ENCODE measurements around the gene DIS3. TPM values are rescaled to one million over a fixed set of nuclear protein-coding genes. Genes with fewer than 3 reads are reported as not detected.
"Not testable (repeated sequence)": the region's sequence is repeated elsewhere in the genome, so short reads cannot be mapped to it uniquely, and the experiment has no call there.

DIS3 gene
- total RNA-seq, 1 donor from 2014 or later: 25.6 TPM

DNA sequence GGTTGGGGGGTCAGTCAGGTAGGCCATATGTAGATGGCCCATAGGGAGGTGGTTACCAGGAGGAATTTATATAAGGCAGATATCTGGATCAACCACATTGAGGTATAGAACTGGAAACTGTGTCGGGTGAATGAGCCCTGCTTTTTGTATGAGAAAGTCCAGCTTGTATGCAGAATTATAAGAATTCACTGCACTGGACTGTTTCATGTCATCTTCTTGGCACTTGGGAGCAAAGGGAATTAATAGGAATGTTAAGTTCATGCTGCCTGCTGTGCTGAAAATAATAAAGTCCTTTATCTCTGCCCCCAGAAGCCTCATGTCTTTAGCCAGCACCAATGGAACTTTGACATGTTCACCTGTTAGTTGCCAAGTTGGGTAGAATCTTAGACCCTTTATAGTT lies 41.7 kb downstream of the DIS3 start:
- intact Hi-C loops (cut with DNase I): no loop called here
- Histone ChIP-seq H3K27ac (no peak overlapping the region), H3K36me3 (peaks cover 29% of the 10 kb centered on the region), H3K4me3 (no peak overlapping the region), H3K27me3 (ENCODE audit: low read depth) (no peaks in the 10 kb centered on the region), H3K9me3 (no peaks in the 10 kb centered on the region), H3K4me1 (no peaks in the 10 kb centered on the region)
- DNase-seq (no peak), ATAC-seq (no peak)
- TF ChIP-seq, protein P1, sequence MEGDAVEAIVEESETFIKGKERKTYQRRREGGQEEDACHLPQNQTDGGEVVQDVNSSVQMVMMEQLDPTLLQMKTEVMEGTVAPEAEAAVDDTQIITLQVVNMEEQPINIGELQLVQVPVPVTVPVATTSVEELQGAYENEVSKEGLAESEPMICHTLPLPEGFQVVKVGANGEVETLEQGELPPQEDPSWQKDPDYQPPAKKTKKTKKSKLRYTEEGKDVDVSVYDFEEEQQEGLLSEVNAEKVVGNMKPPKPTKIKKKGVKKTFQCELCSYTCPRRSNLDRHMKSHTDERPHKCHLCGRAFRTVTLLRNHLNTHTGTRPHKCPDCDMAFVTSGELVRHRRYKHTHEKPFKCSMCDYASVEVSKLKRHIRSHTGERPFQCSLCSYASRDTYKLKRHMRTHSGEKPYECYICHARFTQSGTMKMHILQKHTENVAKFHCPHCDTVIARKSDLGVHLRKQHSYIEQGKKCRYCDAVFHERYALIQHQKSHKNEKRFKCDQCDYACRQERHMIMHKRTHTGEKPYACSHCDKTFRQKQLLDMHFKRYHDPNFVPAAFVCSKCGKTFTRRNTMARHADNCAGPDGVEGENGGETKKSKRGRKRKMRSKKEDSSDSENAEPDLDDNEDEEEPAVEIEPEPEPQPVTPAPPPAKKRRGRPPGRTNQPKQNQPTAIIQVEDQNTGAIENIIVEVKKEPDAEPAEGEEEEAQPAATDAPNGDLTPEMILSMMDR (IDR thresholded peaks at IDR 0.05): no peak

DNA sequence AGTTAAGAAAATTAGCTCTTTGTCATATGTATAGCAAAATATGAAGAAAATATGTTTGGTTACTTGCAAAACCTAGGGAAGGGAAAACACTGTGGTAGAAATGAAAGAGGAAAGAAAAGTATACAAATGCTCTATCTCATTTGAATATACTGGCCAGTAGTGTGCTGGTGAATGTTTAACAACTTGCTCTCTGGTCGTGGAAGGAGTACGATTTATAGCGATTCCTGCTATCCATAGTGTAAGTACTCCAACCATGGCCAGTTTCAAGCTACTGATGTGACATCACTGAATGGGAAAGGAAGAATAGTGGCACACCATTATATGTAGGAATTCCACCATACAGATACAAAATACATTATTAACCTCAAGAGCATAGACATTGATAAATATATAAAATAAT lies 44.7 kb downstream of the DIS3 start:
- no peak overlapping the region for H3K4me3 ChIP-seq
- no peak overlapping the region for H3K27ac ChIP-seq
- TF ChIP-seq, protein P1 (IDR thresholded peaks at IDR 0.05): no peak
- no peaks in the 10 kb centered on the region for H3K9me3 ChIP-seq
- H3K36me3 ChIP-seq: peaks cover 13% of the 10 kb centered on the region
- H3K27me3 ChIP-seq (ENCODE audit: low read depth): no peaks in the 10 kb centered on the region
- DNase-seq (no peak), ATAC-seq (no peak)
- intact Hi-C loops (cut with DNase I): no loop called here
- H3K4me1 ChIP-seq: no peaks in the 10 kb centered on the region

DNA sequence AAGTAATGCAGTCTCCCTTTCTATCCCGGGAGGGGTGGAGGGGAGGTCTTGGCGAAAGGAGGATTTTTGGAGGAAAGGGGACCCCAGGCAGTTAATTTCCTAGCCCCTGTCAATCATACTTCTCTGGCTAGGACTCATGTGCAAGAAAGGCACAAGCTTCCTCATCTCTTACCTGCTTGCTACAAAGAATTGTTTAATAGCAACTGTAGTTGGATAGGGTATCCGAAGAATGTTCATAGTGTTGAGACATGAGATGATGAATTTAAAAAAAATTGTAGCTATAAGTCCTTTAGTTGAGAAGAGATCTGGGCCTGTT lies 53.5 kb downstream of the DIS3 start:
- Histone ChIP-seq H3K4me3 (peak overlapping the region; percentile 98), H3K36me3 (no peaks in the 10 kb centered on the region), H3K4me1 (peaks cover 18% of the 10 kb centered on the region), H3K27ac (peak overlapping the region; percentile 84), H3K9me3 (no peaks in the 10 kb centered on the region), H3K27me3 (ENCODE audit: low read depth) (no peaks in the 10 kb centered on the region)
- DNase-seq (no peak), ATAC-seq (no peak)
- TF ChIP-seq, protein P1 (IDR thresholded peaks at IDR 0.05): no peak
- intact Hi-C loops (cut with DNase I): no loop called here

DNA sequence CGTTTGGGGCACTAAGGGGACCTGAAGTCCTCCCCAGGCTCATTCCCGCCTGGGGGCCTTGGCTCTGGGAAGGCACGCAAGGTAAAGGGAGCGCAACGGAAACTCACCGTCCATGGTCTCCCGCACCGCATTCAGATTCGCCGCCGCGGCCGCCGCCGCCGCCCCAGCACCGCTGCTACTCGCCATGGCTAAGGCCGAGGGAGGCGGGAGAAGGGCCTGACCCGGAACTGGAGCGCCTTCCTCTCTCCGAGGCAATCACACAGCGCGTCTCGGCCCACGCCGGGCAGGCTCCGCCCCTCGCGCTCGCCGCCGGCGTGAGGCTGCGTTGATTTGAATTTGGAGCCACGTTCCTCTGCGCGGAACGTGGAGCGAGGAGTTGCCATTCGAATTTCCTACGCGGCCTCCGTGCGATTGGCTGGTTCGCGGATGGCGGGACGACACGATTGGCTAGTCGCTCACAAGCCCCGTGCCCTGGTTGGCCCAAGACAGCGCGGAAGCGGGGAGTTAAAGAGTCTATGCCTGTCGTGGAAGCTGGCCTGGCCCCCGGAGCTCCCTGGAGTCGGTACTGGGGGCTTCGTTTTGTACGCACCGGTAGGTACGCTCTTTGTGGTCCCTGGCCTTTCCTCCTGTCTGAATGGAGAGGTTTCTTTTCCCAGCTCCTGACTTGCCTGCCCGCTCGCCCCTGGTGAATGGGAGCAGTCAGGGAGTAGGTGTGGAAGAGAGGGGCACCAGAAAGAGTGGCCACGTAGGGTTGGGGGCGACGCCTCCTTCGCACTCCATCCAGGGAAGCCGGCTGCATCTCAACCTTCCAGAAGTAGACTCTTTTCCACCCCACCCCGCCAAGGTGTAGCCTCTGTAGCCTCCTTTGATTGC lies 54.0 kb downstream of the DIS3 start, which contains the start of the genes BORA and MZT1:
Gene BORA (plus strand): TSS at position 507 of the 873 bp plus-strand sequence. CDS start 1,018 bp downstream, outside the sequence.
Gene MZT1 (minus strand): TSS at position 213 of the 873 bp plus-strand sequence. CDS start 27 bp downstream, at position 186.
- peak within 1 kb of the TSS; percentile 98 for H3K4me3 ChIP-seq
- TF ChIP-seq, protein P1 (IDR thresholded peaks at IDR 0.05): no peak
- no peaks in the 10 kb centered on the region for H3K27me3 ChIP-seq (ENCODE audit: low read depth)
- no peaks in the 10 kb centered on the region for H3K9me3 ChIP-seq
- ATAC-seq: peak; percentile 99 to 100
- DNase-seq: peak; percentile 97
- intact Hi-C loops (cut with DNase I): no loop called here
- H3K27ac ChIP-seq: peak within 1 kb of the TSS; percentile 84
- H3K4me1 ChIP-seq: peaks cover 18% of the 10 kb centered on the region
- no peaks in the 10 kb centered on the region for H3K36me3 ChIP-seq

DNA sequence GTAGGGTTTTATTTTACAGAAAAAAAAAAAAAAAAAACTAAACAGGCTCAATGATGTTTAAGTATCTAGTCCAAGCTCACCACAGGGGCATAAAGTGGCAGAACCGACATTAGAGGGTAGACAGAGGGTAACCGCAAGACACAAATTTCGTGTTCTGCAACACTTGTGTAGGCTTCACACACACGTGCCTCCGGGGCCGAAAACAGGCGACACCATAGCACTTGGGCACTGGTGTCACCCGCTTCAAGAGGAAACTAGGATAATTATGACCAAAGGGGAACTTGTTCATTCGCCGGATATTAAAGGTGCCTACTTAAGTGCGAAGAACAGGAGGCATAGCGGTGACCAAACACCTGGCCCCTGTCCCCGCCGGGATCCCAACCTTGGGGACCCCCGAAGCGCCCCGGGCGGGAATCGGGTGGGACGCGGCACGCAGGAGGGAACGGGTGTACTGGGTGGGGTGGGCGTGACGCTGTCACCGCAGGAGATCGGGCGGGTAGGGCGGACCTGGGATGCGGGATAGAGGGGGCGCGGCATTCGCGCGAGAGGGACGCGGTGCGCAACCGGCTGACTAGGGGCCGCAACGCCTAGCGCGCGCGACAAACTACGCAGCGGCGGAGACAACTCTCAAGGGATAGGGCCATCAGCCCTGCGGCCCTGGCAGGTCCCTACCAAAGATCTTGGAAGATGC lies 54.8 kb downstream of the DIS3 start:
- H3K27me3 ChIP-seq (ENCODE audit: low read depth): no peaks in the 10 kb centered on the region
- H3K36me3 ChIP-seq: no peaks in the 10 kb centered on the region
- DNase-seq: peak; percentile 71
- peak; percentile 67 to 69 for ATAC-seq
- TF ChIP-seq, protein P1 (IDR thresholded peaks at IDR 0.05): no peak
- peaks cover 18% of the 10 kb centered on the region for H3K4me1 ChIP-seq
- H3K27ac ChIP-seq: peak overlapping the region; percentile 84
- intact Hi-C loops (cut with DNase I): no loop called here
- no peaks in the 10 kb centered on the region for H3K9me3 ChIP-seq
- peak overlapping the region; percentile 98 for H3K4me3 ChIP-seq

DNA sequence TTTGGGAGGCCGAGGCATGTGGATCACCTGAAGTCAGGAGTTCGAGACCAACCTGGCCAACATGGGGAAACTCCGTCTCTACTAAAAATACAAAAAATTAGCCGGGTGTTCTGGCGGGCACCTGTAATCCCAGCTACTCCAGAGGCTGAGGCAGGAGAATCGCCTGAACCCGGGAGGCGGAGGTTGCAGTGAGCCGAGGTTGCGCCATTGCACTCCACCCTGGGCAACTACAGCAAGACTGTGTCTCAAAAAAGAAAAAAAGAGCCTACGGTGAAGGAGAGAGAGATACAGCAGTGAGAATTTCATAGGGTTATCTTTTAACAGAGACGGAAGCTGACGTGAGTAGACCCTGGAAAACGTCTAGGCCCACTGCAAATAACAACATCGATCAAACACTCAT lies 55.5 kb downstream of the DIS3 start:
- H3K27ac ChIP-seq; intact Hi-C loops (cut with DNase I); H3K36me3 ChIP-seq; H3K27me3 ChIP-seq (ENCODE audit: low read depth); ATAC-seq; DNase-seq; H3K9me3 ChIP-seq: not testable (repeated sequence)
- peak overlapping the region; percentile 98 for H3K4me3 ChIP-seq
- peaks cover 18% of the 10 kb centered on the region for H3K4me1 ChIP-seq
